T47D (cell line): ENCODE results near the gene UBAC2.

Source experiments
- DNase-seq, 2 experiments: peaks; one replicate each; pipeline versions ENCODE4 v3.0.0 to v3.0.0-alpha.2; 2011 to 2012; ENCODE audit warnings: low read depth in 1 of 2, low spot score in 1 of 2
- JUND ChIP-seq: IDR thresholded peaks from 2 replicates; pipeline ENCODE4 v1.6.1; 2012; ENCODE audit warnings: low read depth
- in situ Hi-C: cut with HindIII; loops from 2 replicates; pipeline ENCODE4 v1.10.0; 2016; ENCODE audit warnings: low sequenced_read_pairs, low pct_unique_long_range_greater_than_20kb

Gene UBAC2

DNA sequence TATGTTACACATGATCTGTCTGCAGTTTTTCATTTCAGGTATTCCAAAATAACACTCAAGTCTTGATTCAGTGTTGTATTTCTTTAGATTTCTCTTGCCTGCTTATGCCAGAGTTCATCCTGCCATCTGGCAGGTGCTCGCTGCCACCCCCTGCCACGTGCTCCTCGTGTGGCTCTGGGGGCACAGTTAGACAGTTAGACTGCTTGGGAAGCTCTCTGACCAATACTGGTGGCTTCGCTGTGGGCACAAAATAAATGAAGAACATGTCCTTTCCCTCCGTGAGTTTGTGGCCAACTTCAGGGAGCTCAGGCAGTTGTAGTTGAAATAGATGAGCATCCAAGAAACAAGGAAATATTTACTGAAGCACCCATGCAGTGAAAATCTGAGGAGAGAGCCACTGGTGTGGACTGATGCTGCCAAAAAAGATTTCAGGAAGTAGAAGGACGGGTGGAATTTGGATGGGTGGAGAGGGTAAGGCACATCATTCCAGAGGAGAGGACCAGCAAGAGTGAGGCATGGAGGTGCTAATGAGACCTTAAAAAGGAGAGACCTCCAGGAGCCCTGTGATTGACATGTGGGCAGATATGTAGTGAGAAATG lies 144.1 kb downstream of the UBAC2 start:
- in situ Hi-C loops = no loop called here
- TF ChIP-seq JUND = no peak
- DNase-seq = no peak

- no peak for DNase-seq
- TF ChIP-seq JUND = no peak
- in situ Hi-C loops = no loop called here
These were observed 144.7 kb downstream of the UBAC2 start for GRCh38 chr13:99345345-99345744.

DNA sequence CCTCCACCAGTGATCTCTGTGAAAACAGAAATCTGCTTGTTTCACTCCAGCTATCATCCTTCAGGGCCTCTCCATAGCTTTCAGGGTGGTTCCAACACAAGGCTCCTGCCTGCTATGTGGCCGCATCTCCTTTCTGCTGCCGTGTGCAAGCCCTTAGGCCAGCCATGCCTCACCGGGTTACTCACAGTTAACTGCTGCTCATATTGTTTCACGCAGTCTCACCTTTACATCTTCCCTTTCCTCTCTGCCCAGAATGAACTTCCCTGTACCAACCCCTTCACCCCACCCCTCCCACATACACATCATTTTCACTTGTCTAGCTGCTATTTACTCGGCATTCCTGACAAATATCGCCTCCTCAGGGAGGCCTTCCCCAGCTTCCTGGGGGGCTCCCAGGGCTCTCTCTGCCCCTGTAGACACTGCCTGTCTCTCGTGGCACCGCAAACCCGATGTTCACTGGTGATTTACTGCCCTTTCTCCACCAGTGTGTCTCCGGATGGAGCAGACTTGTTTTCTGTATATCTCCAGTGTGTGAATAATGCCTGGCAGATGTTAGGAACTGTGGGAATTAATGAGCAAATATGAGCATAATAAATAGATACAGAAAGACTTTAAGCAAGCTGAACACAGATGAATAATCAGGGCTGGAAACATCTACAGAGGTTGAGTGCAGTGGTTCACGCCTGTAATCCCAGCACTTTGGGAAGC lies 145.8 kb downstream of the UBAC2 start:
- TF ChIP-seq JUND = no peak
- in situ Hi-C loops = no loop called here
- no peak for DNase-seq

- no peak for TF ChIP-seq JUND
- in situ Hi-C loops = no loop called here
- no peak for DNase-seq
These were observed 146.8 kb downstream of the UBAC2 start for GRCh38 chr13:99347335-99347878.

DNA sequence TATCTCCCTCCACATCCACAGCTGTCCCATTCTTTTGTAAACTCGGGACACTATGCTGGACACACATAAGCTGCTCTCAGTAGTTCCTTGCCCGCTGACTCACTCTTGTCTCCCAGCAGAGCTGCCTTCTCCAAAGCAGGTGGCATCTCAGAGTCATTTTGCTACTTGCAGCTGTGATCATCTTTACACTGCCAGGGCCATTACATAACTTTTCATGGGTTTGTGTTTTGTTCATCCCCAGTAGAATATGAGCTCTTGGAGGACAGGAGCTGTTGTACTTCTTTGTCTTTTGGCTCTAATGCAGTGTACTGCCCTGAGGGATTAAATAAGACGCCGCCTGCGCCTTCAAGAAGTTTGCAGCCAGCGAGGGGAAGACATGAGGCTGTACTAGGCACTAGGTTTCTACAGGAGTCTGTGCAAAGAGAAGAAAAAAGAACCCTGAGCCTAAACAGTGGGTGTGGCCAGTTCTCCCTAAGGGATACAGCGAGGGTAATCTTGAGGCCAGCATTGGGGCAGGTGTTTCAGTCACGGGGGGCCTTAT lies 147.3 kb downstream of the UBAC2 start:
- TF ChIP-seq JUND = no peak
- in situ Hi-C loops = no loop called here
- no peak for DNase-seq

DNA sequence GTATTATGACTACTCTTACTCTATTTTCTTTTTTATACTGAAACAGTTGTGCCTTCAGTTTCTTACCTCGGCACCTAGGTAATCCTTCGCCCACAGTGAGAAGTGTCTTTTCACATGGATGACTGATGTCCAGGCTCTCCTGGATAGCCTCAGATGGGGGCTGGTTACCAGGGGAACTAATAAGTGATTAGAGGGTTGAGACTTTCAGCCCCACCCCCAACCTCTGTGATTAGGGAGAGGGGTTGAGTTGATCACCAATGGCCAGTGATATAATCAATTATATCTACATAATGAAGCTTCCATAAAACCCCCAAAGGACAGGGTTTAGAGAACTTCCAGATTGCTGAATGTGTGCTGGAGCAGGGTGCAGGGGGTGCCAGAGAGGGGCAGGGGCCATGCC lies 149.5 kb downstream of the UBAC2 start:
- no peak for DNase-seq
- TF ChIP-seq JUND = no peak
- in situ Hi-C loops = no loop called here

GRCh38 chr13:99351772-99352171 lies 151.1 kb downstream of the UBAC2 start:
- DNase-seq = no peak
- TF ChIP-seq JUND = no peak
- in situ Hi-C loops = no loop called here

DNA sequence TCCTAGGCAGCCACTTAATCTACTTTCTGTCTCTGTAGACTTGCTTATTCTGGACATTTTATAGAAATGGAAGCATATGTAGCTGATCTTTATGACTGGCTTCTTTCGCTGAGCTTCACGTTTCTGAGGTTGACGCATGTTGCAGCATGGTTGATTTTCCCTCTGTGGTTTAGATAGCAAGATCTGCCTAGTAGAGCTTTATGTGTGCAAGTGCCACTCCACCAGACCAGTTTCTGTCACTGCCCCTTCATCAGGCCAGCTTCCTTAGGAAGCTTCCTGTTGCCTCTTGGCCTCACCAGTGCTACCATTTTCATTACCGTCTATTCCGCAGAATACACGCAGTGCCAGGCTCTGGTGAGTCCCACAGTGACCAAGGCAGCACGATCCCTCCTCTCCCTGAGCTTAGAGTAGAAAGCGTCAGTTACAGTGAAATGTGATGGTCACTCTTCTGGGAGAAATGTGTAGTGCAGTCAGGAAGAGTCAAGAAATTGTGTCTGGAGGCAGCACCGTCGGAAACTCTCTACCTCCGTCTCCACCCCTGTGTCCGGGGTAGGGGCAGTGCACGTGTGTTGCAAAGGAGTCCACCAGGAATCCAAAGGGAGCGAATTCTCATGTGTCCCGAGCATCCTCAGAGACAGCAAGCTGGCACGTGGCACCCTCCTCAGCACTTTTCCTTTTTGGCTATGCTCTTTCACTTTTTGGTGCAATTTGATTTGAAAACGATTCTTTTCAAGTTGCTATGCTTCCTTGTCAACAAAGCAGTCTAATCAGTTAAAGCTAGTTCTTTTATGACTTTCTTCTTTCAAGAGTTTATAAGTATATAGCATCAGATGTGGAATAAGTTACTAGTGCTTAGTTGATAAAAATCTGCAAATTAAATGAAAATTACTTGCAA lies 151.9 kb downstream of the UBAC2 start:
- in situ Hi-C loops = no loop called here
- TF ChIP-seq JUND = no peak
- DNase-seq = no peak

GRCh38 chr13:99353246-99353600 lies 152.6 kb downstream of the UBAC2 start:
- no peak for TF ChIP-seq JUND
- no peak for DNase-seq
- in situ Hi-C loops = no loop called here

DNA sequence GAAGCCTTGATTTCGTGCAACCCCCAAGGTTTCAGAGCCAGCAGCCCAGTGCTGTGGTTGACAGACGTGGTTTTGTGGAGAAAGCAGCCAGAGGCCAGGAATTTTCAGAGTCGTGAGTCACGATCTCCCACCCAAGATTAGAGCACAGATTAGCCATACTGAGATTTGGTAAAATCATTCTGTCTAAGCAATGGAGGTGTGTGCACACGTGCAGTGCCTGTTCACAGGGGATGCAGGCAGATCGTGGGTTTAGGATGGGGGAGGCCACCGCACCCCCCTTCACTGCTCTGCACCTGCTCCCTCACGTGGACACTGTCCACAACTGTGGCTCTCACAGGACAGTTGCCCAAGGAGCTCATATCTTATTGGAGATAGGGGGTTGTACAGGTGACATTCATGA lies 153.2 kb downstream of the UBAC2 start:
- TF ChIP-seq JUND = no peak
- DNase-seq = no peak
- in situ Hi-C loops = no loop called here

DNA sequence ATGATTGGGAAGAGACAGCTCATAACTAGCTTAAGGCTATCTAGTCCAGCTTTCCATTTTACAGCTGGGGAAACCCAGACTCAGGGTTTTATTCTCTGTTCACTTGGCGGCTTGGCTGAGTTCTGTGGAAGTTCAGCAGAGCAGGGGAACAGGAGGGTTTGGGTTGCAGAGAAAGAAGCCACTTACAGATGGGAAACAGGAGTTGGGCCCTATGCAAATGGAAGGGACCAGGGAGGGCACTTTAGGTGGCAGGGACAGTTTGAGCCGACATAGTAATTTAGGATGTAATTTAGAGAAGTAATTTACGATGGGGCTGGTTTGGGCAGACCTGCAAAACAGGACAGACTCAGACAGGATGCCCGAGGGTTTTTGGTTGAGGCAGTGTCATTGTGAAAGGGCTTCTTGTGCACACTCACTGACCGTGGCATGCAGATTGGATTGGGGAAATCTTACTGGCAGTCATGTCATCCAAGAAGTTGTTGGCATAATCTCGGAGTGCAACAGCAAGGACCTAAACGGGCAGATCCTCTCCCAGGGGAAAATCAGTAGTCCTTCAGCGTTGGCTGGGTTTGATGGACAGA lies 153.8 kb downstream of the UBAC2 start:
- in situ Hi-C loops = no loop called here
- TF ChIP-seq JUND = no peak
- peak; percentile 28 to 83 for DNase-seq

DNA sequence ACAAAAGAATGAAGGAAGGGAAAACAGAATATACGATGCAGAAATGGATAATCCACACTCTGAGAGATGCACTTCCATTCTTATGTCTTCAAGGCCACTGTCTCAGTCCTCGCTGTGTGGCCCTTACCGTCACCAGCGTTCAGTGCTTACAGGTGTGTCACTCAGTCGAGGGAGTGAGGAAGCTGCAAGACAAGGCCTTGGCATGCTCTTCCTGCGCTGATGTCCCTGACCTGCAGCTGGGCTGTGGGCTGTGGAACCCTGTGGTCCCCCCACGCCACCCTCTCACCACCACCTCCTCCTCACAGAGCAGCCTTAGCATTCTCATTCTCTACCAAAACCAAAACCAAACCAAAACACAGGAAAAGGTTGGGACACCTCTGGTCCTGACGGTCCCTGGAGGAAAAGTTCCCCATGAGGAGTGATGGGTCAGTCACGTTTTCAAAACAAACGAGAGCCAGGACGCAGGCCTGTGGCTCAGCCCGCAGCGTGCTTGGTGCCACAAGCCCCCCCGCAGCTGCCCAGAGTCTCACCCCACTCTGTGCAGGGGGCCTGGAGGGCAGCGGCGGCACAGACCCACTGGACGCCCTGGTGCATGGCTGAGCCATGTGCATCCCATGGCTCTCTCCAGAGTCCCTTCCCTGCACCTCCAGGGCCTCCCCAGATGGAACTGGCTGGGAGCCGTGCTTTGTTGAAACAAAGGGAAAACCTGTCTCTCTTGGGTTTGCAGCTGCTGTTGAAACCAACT lies 154.8 kb downstream of the UBAC2 start:
- no peak for TF ChIP-seq JUND
- DNase-seq = peak in 1 of 2 experiments; percentile 47
- in situ Hi-C loops = no loop called here
